Measurements from ENCODE around the gene INO80B.

Gene INO80B

GRCh38 chr2:74444498-74445318 lies 10.2 kb upstream of the INO80B start:
- H3K4me3 ChIP-seq (ENCODE audit: low read depth, low read length): no peak overlapping the region
- POLR2A ChIA-PET: interaction anchor here (1.3 kb wide), 1 partner anchor 14 kb away, joined by 4 read pairs; the partner anchor contains the start of gene WBP1
- TF ChIP-seq, protein P1, sequence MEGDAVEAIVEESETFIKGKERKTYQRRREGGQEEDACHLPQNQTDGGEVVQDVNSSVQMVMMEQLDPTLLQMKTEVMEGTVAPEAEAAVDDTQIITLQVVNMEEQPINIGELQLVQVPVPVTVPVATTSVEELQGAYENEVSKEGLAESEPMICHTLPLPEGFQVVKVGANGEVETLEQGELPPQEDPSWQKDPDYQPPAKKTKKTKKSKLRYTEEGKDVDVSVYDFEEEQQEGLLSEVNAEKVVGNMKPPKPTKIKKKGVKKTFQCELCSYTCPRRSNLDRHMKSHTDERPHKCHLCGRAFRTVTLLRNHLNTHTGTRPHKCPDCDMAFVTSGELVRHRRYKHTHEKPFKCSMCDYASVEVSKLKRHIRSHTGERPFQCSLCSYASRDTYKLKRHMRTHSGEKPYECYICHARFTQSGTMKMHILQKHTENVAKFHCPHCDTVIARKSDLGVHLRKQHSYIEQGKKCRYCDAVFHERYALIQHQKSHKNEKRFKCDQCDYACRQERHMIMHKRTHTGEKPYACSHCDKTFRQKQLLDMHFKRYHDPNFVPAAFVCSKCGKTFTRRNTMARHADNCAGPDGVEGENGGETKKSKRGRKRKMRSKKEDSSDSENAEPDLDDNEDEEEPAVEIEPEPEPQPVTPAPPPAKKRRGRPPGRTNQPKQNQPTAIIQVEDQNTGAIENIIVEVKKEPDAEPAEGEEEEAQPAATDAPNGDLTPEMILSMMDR (IDR thresholded peaks at IDR 0.05; ENCODE audit: insufficient read depth, low read length, missing control alignments): no peak
- CTCF ChIA-PET: interaction anchor here (1.0 to 2.4 kb wide), 2 partner anchors 10 to 53 kb away, joined by 3 to 10 read pairs; no protein-coding TSS in a partner anchor
- no peak for DNase-seq (ENCODE audit: low read depth, low spot score)

GRCh38 chr2:74447230-74447999 lies 7.5 kb upstream of the INO80B start:
- no peak overlapping the region for H3K4me3 ChIP-seq (ENCODE audit: low read depth, low read length)
- ChIA-PET POLR2A (no interaction called here), CTCF (no interaction called here)
- no peak for DNase-seq (ENCODE audit: low read depth, low spot score)
- TF ChIP-seq, protein P1 (IDR thresholded peaks at IDR 0.05; ENCODE audit: insufficient read depth, low read length, missing control alignments): no peak

GRCh38 chr2:74448771-74449170 lies 6.1 kb upstream of the INO80B start:
- DNase-seq (ENCODE audit: low read depth, low spot score): no peak
- no peak overlapping the region for H3K4me3 ChIP-seq (ENCODE audit: low read depth, low read length)
- ChIA-PET CTCF (interaction anchor here (0.5 kb wide), 1 partner anchor 650 kb away, joined by 3 read pairs; no protein-coding TSS in a partner anchor), POLR2A (no interaction called here)
- TF ChIP-seq, protein P1 (IDR thresholded peaks at IDR 0.05; ENCODE audit: insufficient read depth, low read length, missing control alignments): no peak

- no peak for DNase-seq (ENCODE audit: low read depth, low spot score)
- ChIA-PET CTCF (no interaction called here), POLR2A (no interaction called here)
- TF ChIP-seq, protein P1 (IDR thresholded peaks at IDR 0.05; ENCODE audit: insufficient read depth, low read length, missing control alignments): no peak
- H3K4me3 ChIP-seq (ENCODE audit: low read depth, low read length): no peak overlapping the region
These were observed 4.2 kb upstream of the INO80B start for GRCh38 chr2:74450570-74451190.

GRCh38 chr2:74457129-74457548 lies 2.3 kb downstream of the INO80B start:
- no peak for DNase-seq (ENCODE audit: low read depth, low spot score)
- POLR2A ChIA-PET: interaction anchor here (3.3 kb wide), 1 partner anchor 25 kb away, joined by 10 read pairs; no protein-coding TSS in a partner anchor
- H3K4me3 ChIP-seq (ENCODE audit: low read depth, low read length): peak overlapping the region; percentile 74
- TF ChIP-seq, protein P1 (IDR thresholded peaks at IDR 0.05; ENCODE audit: insufficient read depth, low read length, missing control alignments): no peak
- CTCF ChIA-PET: interaction anchor here (0.9 to 3.8 kb wide), 7 partner anchors 17 to 131 kb away, joined by 3 to 25 read pairs (median 5); partner anchors contain the start of genes CCDC142, PCGF1 and TTC31

Measured in AG04449 (cell line).